Urinary bladder (tissue), 4 donors: ENCODE data around the gene CISD1. TPM values are rescaled to one million over a fixed set of nuclear protein-coding genes. Genes with fewer than 3 reads are reported as not detected.
A peak's percentile ranks its signal among the peaks of the same experiment; 100 is the strongest.

Experiments used
- DNase-seq: peaks from one replicate; pipeline ENCODE4 v3.0.0-alpha.2; 2015; ENCODE audit errors: extremely low spot score
- H3K27ac ChIP-seq: one replicate; pipeline ENCODE4 v1.5.1; 2013; ENCODE audit warnings: low read depth, mild to moderate bottlenecking, moderate library complexity
- H3K36me3 ChIP-seq: one replicate; pipeline ENCODE4 v1.6.1; 2013; ENCODE audit warnings: mild to moderate bottlenecking, moderate library complexity; ENCODE audit not compliant: insufficient read depth
- H3K4me1 ChIP-seq: one replicate; pipeline ENCODE4 v1.6.1; 2013; ENCODE audit warnings: mild to moderate bottlenecking, moderate library complexity; ENCODE audit not compliant: insufficient read depth
- H3K4me3 ChIP-seq: one replicate; pipeline ENCODE4 v1.5.1; 2013; ENCODE audit warnings: low read depth, low read length
- WGBS: extraction: QIAGEN DNeasy Blood & Tissue Kit; methylation state at CpG from one replicate; pipeline ENCODE4 v1.1.7; 2013; 5-methylcytosine and 5-hydroxymethylcytosine counted together
- polyA plus RNA-seq: library from polyadenylated mRNA; stranded (reverse); fragments of 200-250 nt; gene quantifications from one replicate; pipeline ENCODE4 v1.2.3, GENCODE V29; 2013
- total RNA-seq: library from RNA; depleted of rRNA; stranded (reverse); fragments of >200 nt; gene quantifications from one replicate; pipeline ENCODE4 v1.2.3, GENCODE V29; 2014
- donor health status: healthy with polysubstance abuse.
- donor health status: healthy.

CISD1 gene
- total and polyA plus RNA-seq, 2 donors = 22.9 to 44.3 TPM

GRCh38 chr10:58305821-58306220 is 36.9 kb downstream of the CISD1 start:
- 49% methylated on average over 4 of the region's 4 CpGs for WGBS
- no peak overlapping the region for H3K4me3 ChIP-seq
- H3K36me3 ChIP-seq = no peaks in the 10 kb centered on the region
- H3K27ac ChIP-seq = no peak overlapping the region
- no peak for DNase-seq
- no peaks in the 10 kb centered on the region for H3K4me1 ChIP-seq

GRCh38 chr10:58307676-58308075 is 38.7 kb downstream of the CISD1 start:
- Histone ChIP-seq H3K4me1 (no peaks in the 10 kb centered on the region), H3K36me3 (no peaks in the 10 kb centered on the region), H3K27ac (no peak overlapping the region), H3K4me3 (no peak overlapping the region)
- no peak for DNase-seq
- 95% methylated on average over 3 of the region's 3 CpGs for WGBS

GRCh38 chr10:58311026-58311425 is 42.1 kb downstream of the CISD1 start:
- DNase-seq = no peak
- no peak overlapping the region for H3K27ac ChIP-seq
- H3K4me1 ChIP-seq = no peaks in the 10 kb centered on the region
- H3K4me3 ChIP-seq = no peak overlapping the region
- no peaks in the 10 kb centered on the region for H3K36me3 ChIP-seq

GRCh38 chr10:58316874-58317273 is 47.9 kb downstream of the CISD1 start:
- DNase-seq = no peak
- H3K4me1 ChIP-seq = no peaks in the 10 kb centered on the region
- no peak overlapping the region for H3K4me3 ChIP-seq
- no peaks in the 10 kb centered on the region for H3K36me3 ChIP-seq
- no peak overlapping the region for H3K27ac ChIP-seq

- Histone ChIP-seq H3K36me3 (no peaks in the 10 kb centered on the region), H3K4me1 (no peaks in the 10 kb centered on the region), H3K27ac (no peak overlapping the region), H3K4me3 (no peak overlapping the region)
- 31% methylated on average over 2 of the region's 2 CpGs for WGBS
- DNase-seq = no peak
Observed at GRCh38 chr10:58318346-58318745, 49.4 kb downstream of the CISD1 start.

- H3K4me1 ChIP-seq = no peaks in the 10 kb centered on the region
- H3K4me3 ChIP-seq = no peak overlapping the region
- 93% methylated on average over 1 of the region's 1 CpG for WGBS
- no peaks in the 10 kb centered on the region for H3K36me3 ChIP-seq
- DNase-seq = no peak
- no peak overlapping the region for H3K27ac ChIP-seq
Observed at GRCh38 chr10:58319599-58319998, 50.6 kb downstream of the CISD1 start.

GRCh38 chr10:58320351-58321049 is 51.5 kb downstream of the CISD1 start:
- Histone ChIP-seq H3K4me3 (no peak overlapping the region), H3K4me1 (no peaks in the 10 kb centered on the region), H3K36me3 (no peaks in the 10 kb centered on the region), H3K27ac (no peak overlapping the region)
- no peak for DNase-seq
- 91% methylated on average over 4 of the region's 4 CpGs for WGBS

- Histone ChIP-seq H3K36me3 (no peaks in the 10 kb centered on the region), H3K4me1 (no peaks in the 10 kb centered on the region), H3K27ac (no peak overlapping the region), H3K4me3 (no peak overlapping the region)
- no peak for DNase-seq
- 63% methylated on average over 3 of the region's 3 CpGs for WGBS
Observed at GRCh38 chr10:58322072-58322834, 53.3 kb downstream of the CISD1 start.

- Histone ChIP-seq H3K27ac (no peak overlapping the region), H3K36me3 (no peaks in the 10 kb centered on the region), H3K4me3 (no peak overlapping the region), H3K4me1 (no peaks in the 10 kb centered on the region)
- DNase-seq = no peak
- 38% methylated on average over 1 of the region's 1 CpG for WGBS
Observed at GRCh38 chr10:58322835-58323209, 53.9 kb downstream of the CISD1 start.

- H3K27ac ChIP-seq = no peak overlapping the region
- no peaks in the 10 kb centered on the region for H3K4me1 ChIP-seq
- H3K4me3 ChIP-seq = no peak overlapping the region
- no peaks in the 10 kb centered on the region for H3K36me3 ChIP-seq
- 21% methylated on average over 25 of the region's 25 CpGs for WGBS
- DNase-seq = no peak
Observed at GRCh38 chr10:58326967-58327381, 58.0 kb downstream of the CISD1 start.

GRCh38 chr10:58328233-58328632 is 59.3 kb downstream of the CISD1 start:
- WGBS = 95% methylated on average over 1 of the region's 1 CpG

GRCh38 chr10:58330431-58330830 is 61.5 kb downstream of the CISD1 start:
- no peak for DNase-seq
- Histone ChIP-seq H3K4me3 (no peak overlapping the region), H3K36me3 (no peaks in the 10 kb centered on the region), H3K4me1 (no peaks in the 10 kb centered on the region), H3K27ac (no peak overlapping the region)
- whole genome bisulfite sequencing = 85% methylated on average over 1 of the region's 1 CpG

More at GRCh38 chr10:58328233-58328632, 59.3 kb downstream of the CISD1 start:
- Histone ChIP-seq H3K4me1 (no peaks in the 10 kb centered on the region), H3K36me3 (no peaks in the 10 kb centered on the region), H3K4me3 (no peak overlapping the region), H3K27ac (no peak overlapping the region)
- no peak for DNase-seq

- no peaks in the 10 kb centered on the region for H3K36me3 ChIP-seq
- H3K27ac ChIP-seq = no peak overlapping the region
- WGBS = 88% methylated on average over 2 of the region's 2 CpGs
- no peaks in the 10 kb centered on the region for H3K4me1 ChIP-seq
- H3K4me3 ChIP-seq = no peak overlapping the region
- no peak for DNase-seq
Observed at GRCh38 chr10:58331646-58332045, 62.7 kb downstream of the CISD1 start.

GRCh38 chr10:58334817-58335305 is 65.9 kb downstream of the CISD1 start, which contains the start of gene UBE2D1:
UBE2D1 (plus strand) TSS chr10:58335006; CDS start chr10:58335202, 196 bp downstream.
- under 1% methylated on average over 49 of the region's 49 CpGs for WGBS
- DNase-seq = peak; percentile 49
- Histone ChIP-seq H3K4me3 (peak within 1 kb of the TSS; percentile 97), H3K4me1 (no peaks in the 10 kb centered on the region), H3K27ac (peak within 1 kb of the TSS; percentile 90), H3K36me3 (no peaks in the 10 kb centered on the region)
